NB4 (cell line): Measurements from ENCODE around the gene TNNT3.

ENCODE experiments used
- MYC ChIP-seq: IDR thresholded peaks from 2 replicates; pipeline ENCODE4 v1.6.1; 2011; ENCODE audit warnings: low read depth, low read length
- POLR2A ChIP-seq: IDR thresholded peaks from 2 replicates; pipeline ENCODE4 v1.6.1; 2011; ENCODE audit warnings: mild to moderate bottlenecking; ENCODE audit not compliant: insufficient read length; ENCODE audit errors: extremely low read depth
- TF ChIP-seq, protein P1 (sequence below): IDR thresholded peaks from 2 replicates; pipeline ENCODE4 v1.6.1; 2011; ENCODE audit warnings: low read depth, low read length
- TF ChIP-seq, protein P2 (sequence below): IDR thresholded peaks from one replicate; pipeline ENCODE4 v1.5.1; 2012; ENCODE audit warnings: low read depth, low read length

DNA sequence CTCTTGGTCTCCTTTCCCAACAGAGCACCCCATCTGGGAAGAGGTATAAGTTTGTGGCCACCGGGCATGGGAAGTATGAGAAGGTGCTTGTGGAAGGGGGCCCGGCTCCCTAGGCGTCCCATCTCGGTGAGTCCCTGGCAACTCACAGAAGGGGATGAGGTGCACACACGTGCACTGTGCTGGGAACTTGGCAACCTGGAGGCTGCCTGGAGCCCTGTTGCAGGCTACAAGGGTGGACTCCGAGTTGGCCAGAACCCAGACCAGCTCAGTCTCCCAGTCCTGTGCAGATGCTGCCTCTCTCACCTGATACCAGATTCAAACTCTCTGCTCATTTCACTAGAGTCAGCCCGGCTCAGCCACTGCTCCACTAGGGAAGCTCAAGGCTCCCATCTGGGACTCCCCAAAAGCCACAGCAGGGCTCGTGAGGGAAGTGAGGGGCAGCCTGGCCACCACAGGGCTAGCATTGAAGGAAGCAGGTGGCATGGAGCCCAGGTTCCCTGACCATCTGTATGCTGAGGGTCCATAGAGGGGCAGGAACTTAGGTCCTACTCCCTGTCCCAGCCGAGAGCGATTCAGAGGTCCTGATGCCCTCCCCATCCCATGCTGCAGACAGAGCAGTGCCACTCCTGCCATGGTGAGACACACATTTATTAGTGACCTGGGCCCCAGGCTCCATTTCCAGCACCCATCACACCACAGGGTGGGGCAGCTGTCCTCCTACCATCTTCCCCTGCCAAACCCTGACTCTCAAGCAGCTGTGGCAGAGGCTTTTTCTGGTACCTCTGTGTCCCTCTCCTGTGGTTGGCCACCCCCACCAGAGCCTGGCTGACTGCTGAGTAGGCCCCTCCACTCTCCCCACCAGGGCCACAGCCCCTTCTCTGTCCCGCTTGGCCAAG lies 31.8 kb upstream of the TNNT3 start:
- TF ChIP-seq, protein P1, sequence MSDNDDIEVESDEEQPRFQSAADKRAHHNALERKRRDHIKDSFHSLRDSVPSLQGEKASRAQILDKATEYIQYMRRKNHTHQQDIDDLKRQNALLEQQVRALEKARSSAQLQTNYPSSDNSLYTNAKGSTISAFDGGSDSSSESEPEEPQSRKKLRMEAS = no peak
- TF ChIP-seq, protein P2, sequence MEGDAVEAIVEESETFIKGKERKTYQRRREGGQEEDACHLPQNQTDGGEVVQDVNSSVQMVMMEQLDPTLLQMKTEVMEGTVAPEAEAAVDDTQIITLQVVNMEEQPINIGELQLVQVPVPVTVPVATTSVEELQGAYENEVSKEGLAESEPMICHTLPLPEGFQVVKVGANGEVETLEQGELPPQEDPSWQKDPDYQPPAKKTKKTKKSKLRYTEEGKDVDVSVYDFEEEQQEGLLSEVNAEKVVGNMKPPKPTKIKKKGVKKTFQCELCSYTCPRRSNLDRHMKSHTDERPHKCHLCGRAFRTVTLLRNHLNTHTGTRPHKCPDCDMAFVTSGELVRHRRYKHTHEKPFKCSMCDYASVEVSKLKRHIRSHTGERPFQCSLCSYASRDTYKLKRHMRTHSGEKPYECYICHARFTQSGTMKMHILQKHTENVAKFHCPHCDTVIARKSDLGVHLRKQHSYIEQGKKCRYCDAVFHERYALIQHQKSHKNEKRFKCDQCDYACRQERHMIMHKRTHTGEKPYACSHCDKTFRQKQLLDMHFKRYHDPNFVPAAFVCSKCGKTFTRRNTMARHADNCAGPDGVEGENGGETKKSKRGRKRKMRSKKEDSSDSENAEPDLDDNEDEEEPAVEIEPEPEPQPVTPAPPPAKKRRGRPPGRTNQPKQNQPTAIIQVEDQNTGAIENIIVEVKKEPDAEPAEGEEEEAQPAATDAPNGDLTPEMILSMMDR = no peak
- no peak for TF ChIP-seq POLR2A
- TF ChIP-seq MYC = no peak
